GM12878 (cell line): ENCODE measurements around the gene RPRD1A. TPM values are rescaled to one million over a fixed set of nuclear protein-coding genes. Genes with fewer than 3 reads are reported as not detected.
A peak's percentile ranks its signal among the peaks of the same experiment; 100 is the strongest.

ENCODE experiments used
- BACH1 ChIP-seq: fragments of 450-650 bp; IDR thresholded peaks from 2 replicates; pipeline ENCODE4 v1.6.1; 2017; ENCODE audit warnings: mild to moderate bottlenecking, borderline replicate concordance
- GATAD2B ChIP-seq: fragments of 450-650 bp; conservative IDR thresholded peaks from 2 replicates; pipeline ENCODE4 v1.6.1; 2017; ENCODE audit warnings: low read depth, mild to moderate bottlenecking, moderate library complexity
- IRF4 ChIP-seq: IDR thresholded peaks from 2 replicates; pipeline ENCODE4 v1.6.1; 2011; ENCODE audit warnings: low read depth, low read length
- JUNB ChIP-seq: IDR thresholded peaks from 2 replicates; pipeline ENCODE4 v1.6.1; 2016; ENCODE audit warnings: antibody characterized with exemption, mild to moderate bottlenecking
- NBN ChIP-seq: fragments of 450-650 bp; IDR thresholded peaks from 2 replicates; pipeline ENCODE4 v1.6.1; 2016
- POU2F2 ChIP-seq: IDR thresholded peaks from 3 replicates; pipeline ENCODE4 v1.6.1; 2011; ENCODE audit warnings: low read depth, mild to moderate bottlenecking, low read length, borderline replicate concordance
- RB1 ChIP-seq: fragments of 450-650 bp; formaldehyde crosslinking; IDR thresholded peaks from 2 replicates; pipeline ENCODE4 v1.6.1; 2017; ENCODE audit warnings: mild to moderate bottlenecking, borderline replicate concordance
- SUPT20H ChIP-seq: IDR thresholded peaks from 2 replicates; pipeline ENCODE4 v1.6.1; 2011; ENCODE audit warnings: low read depth, mild to moderate bottlenecking, low read length, moderate library complexity, borderline replicate concordance; ENCODE audit not compliant: control insufficient read depth
- TAF1 ChIP-seq: IDR thresholded peaks from 2 replicates; pipeline ENCODE4 v1.6.1; 2011; ENCODE audit warnings: mild to moderate bottlenecking, low read depth, low read length, borderline replicate concordance
- TCF12 ChIP-seq: IDR thresholded peaks from 2 replicates; pipeline ENCODE4 v1.6.1; 2011; ENCODE audit warnings: low read depth, mild to moderate bottlenecking, low read length
- polyA plus RNA-seq, 11 experiments: library from polyadenylated mRNA; depleted of rRNA in 4 of 11; unstranded in 6 of 11; stranded (reverse) in 5 of 11; fragments of >200 nt; fragmentation: Nextera tagmentation in 4 of 11; fragmentation: Illumina TruSeq in 1 of 11; extraction: Ambion mirVana in 4 of 11; extraction: Trizol in 1 of 11; gene quantifications; 1 replicate in 1 of 11; 2 replicates in 10 of 11; pipeline versions ENCODE4 v1.2.1 to v1.2.3, GENCODE V29; 2011 to 2016; ENCODE audit warnings: inconsistent platforms in 2 of 11, missing spikeins in 2 of 11, low read depth in 1 of 11
- total RNA-seq, 4 experiments: library from RNA; depleted of rRNA in 3 of 4; stranded (reverse); fragments of >200 nt in 3 of 4; fragmentation: Illumina TruSeq in 1 of 4; extraction: Trizol in 1 of 4; gene quantifications; 2 replicates each; pipeline versions ENCODE4 v1.2.1 to v1.2.3, GENCODE V29; 2013 to 2021
- TF ChIP-seq, protein P1 (sequence below): fragments of 450-650 bp; IDR thresholded peaks from 2 replicates; pipeline ENCODE4 v1.6.1; 2016; ENCODE audit warnings: mild to moderate bottlenecking, moderate library complexity, borderline replicate concordance
- TF ChIP-seq, protein P2 (sequence below): IDR thresholded peaks from 2 replicates; pipeline ENCODE4 v1.6.1; 2011; ENCODE audit warnings: borderline replicate concordance, low read depth, mild to moderate bottlenecking, moderate library complexity, low read length; ENCODE audit not compliant: insufficient read depth, poor library complexity, severe bottlenecking
- TF ChIP-seq, protein P3 (sequence below): fragments of 450-650 bp; conservative IDR thresholded peaks from 2 replicates; pipeline ENCODE4 v1.6.1; 2017; ENCODE audit warnings: mild to moderate bottlenecking, moderate library complexity
- TF ChIP-seq, protein P4 (sequence below): IDR thresholded peaks from 2 replicates; pipeline ENCODE4 v1.6.1; 2011; ENCODE audit warnings: low read depth, low read length, improper control_type of control experiment, borderline replicate concordance
- TF ChIP-seq, protein P5 (sequence below): fragments of 450-650 bp; IDR thresholded peaks from 2 replicates; pipeline ENCODE4 v1.6.1; 2017; ENCODE audit warnings: mild to moderate bottlenecking, moderate library complexity

RPRD1A gene
- total and polyA plus RNA-seq, 10 of the 15 experiments (the other 5 are each of a cell fraction or from before 2014, with no cell fraction given), result 16.2 to 66.2 (median 36.2) TPM

DNA sequence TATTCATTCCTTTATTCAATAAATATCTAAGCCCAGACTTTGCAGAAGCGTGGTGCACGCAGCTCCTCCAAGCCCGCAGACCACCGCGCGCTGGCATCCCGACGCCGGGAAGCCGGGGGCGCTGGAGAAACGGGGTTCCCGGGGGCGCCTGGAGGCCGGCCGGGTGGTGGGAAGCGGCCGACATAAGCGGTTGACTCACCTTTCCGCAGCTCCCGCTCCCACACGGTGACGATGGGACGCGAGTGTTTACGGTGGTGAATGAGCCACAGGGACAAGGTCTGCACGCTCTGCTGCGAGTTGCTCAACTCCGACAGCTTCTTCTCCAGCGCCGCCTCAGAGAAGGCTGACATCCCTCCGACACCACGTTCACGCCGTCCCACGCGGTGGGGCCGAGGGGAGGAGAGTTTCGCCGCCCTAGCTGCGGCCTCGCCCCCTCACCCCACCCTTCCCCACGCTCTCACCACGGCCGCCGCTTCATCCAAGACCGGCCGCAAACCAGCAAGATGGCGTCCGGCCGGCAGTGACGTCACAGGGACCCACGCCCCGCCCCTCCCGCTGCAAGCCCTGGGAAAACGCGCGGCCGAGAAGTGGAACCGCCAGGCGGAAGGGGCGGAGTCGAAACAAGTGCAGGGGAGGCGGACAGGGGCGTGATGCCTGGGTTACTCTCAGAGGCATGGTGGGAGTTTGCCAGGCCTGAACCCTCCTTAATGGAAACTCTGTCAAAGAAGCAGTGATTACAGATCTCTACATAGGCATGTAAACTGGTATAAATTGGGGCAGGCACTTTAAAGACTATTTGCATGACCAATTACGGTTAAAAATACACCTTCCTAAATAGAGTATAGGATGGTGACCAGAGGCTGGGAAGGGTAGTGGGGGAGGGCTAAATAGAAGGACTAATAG, at the start of gene RPRD1A (continued):
- TF ChIP-seq TAF1, result peak; percentile 56; the same call in 1 of the 2 replicates
- no peak for TF ChIP-seq JUNB
- peak; percentile 91 for TF ChIP-seq BACH1
- TF ChIP-seq RB1, result no peak; the same call in 1 of the 2 replicates
- peak; percentile 100 for TF ChIP-seq NBN
- TF ChIP-seq IRF4, result 0 out of 2 replicates have a peak, but pooled peaks have one; percentile 38
- TF ChIP-seq, protein P1, sequence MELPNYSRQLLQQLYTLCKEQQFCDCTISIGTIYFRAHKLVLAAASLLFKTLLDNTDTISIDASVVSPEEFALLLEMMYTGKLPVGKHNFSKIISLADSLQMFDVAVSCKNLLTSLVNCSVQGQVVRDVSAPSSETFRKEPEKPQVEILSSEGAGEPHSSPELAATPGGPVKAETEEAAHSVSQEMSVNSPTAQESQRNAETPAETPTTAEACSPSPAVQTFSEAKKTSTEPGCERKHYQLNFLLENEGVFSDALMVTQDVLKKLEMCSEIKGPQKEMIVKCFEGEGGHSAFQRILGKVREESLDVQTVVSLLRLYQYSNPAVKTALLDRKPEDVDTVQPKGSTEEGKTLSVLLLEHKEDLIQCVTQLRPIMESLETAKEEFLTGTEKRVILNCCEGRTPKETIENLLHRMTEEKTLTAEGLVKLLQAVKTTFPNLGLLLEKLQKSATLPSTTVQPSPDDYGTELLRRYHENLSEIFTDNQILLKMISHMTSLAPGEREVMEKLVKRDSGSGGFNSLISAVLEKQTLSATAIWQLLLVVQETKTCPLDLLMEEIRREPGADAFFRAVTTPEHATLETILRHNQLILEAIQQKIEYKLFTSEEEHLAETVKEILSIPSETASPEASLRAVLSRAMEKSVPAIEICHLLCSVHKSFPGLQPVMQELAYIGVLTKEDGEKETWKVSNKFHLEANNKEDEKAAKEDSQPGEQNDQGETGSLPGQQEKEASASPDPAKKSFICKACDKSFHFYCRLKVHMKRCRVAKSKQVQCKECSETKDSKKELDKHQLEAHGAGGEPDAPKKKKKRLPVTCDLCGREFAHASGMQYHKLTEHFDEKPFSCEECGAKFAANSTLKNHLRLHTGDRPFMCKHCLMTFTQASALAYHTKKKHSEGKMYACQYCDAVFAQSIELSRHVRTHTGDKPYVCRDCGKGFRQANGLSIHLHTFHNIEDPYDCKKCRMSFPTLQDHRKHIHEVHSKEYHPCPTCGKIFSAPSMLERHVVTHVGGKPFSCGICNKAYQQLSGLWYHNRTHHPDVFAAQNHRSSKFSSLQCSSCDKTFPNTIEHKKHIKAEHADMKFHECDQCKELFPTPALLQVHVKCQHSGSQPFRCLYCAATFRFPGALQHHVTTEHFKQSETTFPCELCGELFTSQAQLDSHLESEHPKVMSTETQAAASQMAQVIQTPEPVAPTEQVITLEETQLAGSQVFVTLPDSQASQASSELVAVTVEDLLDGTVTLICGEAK, result peak; percentile 70
- TF ChIP-seq SUPT20H, result no peak
- peak; percentile 80 for TF ChIP-seq GATAD2B
- peak; percentile 23; the same call in 1 of the 3 replicates for TF ChIP-seq POU2F2
- TF ChIP-seq TCF12, result no peak
- TF ChIP-seq, protein P2, sequence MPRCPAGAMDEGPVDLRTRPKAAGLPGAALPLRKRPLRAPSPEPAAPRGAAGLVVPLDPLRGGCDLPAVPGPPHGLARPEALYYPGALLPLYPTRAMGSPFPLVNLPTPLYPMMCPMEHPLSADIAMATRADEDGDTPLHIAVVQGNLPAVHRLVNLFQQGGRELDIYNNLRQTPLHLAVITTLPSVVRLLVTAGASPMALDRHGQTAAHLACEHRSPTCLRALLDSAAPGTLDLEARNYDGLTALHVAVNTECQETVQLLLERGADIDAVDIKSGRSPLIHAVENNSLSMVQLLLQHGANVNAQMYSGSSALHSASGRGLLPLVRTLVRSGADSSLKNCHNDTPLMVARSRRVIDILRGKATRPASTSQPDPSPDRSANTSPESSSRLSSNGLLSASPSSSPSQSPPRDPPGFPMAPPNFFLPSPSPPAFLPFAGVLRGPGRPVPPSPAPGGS, result peak; percentile 15
- TF ChIP-seq, protein P3, sequence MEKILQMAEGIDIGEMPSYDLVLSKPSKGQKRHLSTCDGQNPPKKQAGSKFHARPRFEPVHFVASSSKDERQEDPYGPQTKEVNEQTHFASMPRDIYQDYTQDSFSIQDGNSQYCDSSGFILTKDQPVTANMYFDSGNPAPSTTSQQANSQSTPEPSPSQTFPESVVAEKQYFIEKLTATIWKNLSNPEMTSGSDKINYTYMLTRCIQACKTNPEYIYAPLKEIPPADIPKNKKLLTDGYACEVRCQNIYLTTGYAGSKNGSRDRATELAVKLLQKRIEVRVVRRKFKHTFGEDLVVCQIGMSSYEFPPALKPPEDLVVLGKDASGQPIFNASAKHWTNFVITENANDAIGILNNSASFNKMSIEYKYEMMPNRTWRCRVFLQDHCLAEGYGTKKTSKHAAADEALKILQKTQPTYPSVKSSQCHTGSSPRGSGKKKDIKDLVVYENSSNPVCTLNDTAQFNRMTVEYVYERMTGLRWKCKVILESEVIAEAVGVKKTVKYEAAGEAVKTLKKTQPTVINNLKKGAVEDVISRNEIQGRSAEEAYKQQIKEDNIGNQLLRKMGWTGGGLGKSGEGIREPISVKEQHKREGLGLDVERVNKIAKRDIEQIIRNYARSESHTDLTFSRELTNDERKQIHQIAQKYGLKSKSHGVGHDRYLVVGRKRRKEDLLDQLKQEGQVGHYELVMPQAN, result peak; percentile 64
- TF ChIP-seq, protein P4, sequence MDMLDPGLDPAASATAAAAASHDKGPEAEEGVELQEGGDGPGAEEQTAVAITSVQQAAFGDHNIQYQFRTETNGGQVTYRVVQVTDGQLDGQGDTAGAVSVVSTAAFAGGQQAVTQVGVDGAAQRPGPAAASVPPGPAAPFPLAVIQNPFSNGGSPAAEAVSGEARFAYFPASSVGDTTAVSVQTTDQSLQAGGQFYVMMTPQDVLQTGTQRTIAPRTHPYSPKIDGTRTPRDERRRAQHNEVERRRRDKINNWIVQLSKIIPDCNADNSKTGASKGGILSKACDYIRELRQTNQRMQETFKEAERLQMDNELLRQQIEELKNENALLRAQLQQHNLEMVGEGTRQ, result no peak
- TF ChIP-seq, protein P5, sequence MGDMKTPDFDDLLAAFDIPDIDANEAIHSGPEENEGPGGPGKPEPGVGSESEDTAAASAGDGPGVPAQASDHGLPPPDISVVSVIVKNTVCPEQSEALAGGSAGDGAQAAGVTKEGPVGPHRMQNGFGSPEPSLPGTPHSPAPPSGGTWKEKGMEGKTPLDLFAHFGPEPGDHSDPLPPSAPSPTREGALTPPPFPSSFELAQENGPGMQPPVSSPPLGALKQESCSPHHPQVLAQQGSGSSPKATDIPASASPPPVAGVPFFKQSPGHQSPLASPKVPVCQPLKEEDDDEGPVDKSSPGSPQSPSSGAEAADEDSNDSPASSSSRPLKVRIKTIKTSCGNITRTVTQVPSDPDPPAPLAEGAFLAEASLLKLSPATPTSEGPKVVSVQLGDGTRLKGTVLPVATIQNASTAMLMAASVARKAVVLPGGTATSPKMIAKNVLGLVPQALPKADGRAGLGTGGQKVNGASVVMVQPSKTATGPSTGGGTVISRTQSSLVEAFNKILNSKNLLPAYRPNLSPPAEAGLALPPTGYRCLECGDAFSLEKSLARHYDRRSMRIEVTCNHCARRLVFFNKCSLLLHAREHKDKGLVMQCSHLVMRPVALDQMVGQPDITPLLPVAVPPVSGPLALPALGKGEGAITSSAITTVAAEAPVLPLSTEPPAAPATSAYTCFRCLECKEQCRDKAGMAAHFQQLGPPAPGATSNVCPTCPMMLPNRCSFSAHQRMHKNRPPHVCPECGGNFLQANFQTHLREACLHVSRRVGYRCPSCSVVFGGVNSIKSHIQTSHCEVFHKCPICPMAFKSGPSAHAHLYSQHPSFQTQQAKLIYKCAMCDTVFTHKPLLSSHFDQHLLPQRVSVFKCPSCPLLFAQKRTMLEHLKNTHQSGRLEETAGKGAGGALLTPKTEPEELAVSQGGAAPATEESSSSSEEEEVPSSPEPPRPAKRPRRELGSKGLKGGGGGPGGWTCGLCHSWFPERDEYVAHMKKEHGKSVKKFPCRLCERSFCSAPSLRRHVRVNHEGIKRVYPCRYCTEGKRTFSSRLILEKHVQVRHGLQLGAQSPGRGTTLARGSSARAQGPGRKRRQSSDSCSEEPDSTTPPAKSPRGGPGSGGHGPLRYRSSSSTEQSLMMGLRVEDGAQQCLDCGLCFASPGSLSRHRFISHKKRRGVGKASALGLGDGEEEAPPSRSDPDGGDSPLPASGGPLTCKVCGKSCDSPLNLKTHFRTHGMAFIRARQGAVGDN, result 0 out of 2 replicates have a peak, but pooled peaks have one; percentile 48
